NOMO-1 (cell line): Measurements from ENCODE around the gene FOXP1.

Experiments
- DNase-seq, 2 experiments: peaks; one replicate each; lab custom pipeline; 2025; ENCODE audit not compliant: unreplicated experiment in 2 of 2; lab: John Stamatoyannopoulos, UW

FOXP1 gene

GRCh38 chr3:71228156-71228866 lies 355.2 kb downstream of the FOXP1 start:
- DNase-seq: no peak

GRCh38 chr3:71227270-71227661 lies 356.3 kb downstream of the FOXP1 start:
- DNase-seq: no peak

GRCh38 chr3:71226565-71227269 lies 356.8 kb downstream of the FOXP1 start:
- no peak for DNase-seq

GRCh38 chr3:71225951-71226564 lies 357.5 kb downstream of the FOXP1 start:
- no peak for DNase-seq

- no peak for DNase-seq
These were observed 358.4 kb downstream of the FOXP1 start for GRCh38 chr3:71225002-71225684.

- DNase-seq: no peak
These were observed 363.5 kb downstream of the FOXP1 start for GRCh38 chr3:71219744-71220638.

- no peak for DNase-seq
These were observed 365.0 kb downstream of the FOXP1 start for GRCh38 chr3:71218508-71218907.

- DNase-seq: no peak
These were observed 365.8 kb downstream of the FOXP1 start for GRCh38 chr3:71217640-71218222.

- no peak for DNase-seq
These were observed 368.2 kb downstream of the FOXP1 start for GRCh38 chr3:71215351-71215750.

GRCh38 chr3:71214797-71215196 lies 368.7 kb downstream of the FOXP1 start:
- no peak for DNase-seq

- no peak for DNase-seq
These were observed 369.5 kb downstream of the FOXP1 start for GRCh38 chr3:71214016-71214415.

GRCh38 chr3:71211083-71211482 lies 372.4 kb downstream of the FOXP1 start:
- no peak for DNase-seq

GRCh38 chr3:71210257-71211007 lies 373.1 kb downstream of the FOXP1 start:
- peak; percentile 49 to 79 for DNase-seq

- peak; percentile 7 to 13 for DNase-seq
These were observed 375.1 kb downstream of the FOXP1 start for GRCh38 chr3:71208211-71209095.

GRCh38 chr3:71207632-71208031 lies 375.9 kb downstream of the FOXP1 start:
- no peak for DNase-seq

GRCh38 chr3:71206305-71207165 lies 377.0 kb downstream of the FOXP1 start:
- DNase-seq: no peak

- no peak for DNase-seq
These were observed 379.6 kb downstream of the FOXP1 start for GRCh38 chr3:71203727-71204488.
